IPS DF 6.9 (cell line): Measurements from ENCODE around the gene PKD1L1.

Experiments used
- DNase-seq: peaks from one replicate; pipeline ENCODE4 v3.0.0-alpha.2; 2013; ENCODE audit warnings: low read depth, low spot score
- H3K27ac ChIP-seq: one replicate; pipeline ENCODE4 v1.5.1; 2013; ENCODE audit warnings: low read length, control low read depth
- H3K27me3 ChIP-seq: 2 replicates; pipeline ENCODE4 v1.6.1; 2013; ENCODE audit warnings: mild to moderate bottlenecking, low read length; ENCODE audit not compliant: control insufficient read depth, insufficient read depth
- H3K36me3 ChIP-seq: 2 replicates; pipeline ENCODE4 v1.6.1; 2013; ENCODE audit warnings: low read length; ENCODE audit not compliant: control insufficient read depth, insufficient read depth
- H3K4me1 ChIP-seq: 2 replicates; pipeline ENCODE4 v1.6.1; 2013; ENCODE audit warnings: low read length; ENCODE audit not compliant: control insufficient read depth, insufficient read depth
- H3K4me3 ChIP-seq: 2 replicates; pipeline ENCODE4 v1.5.1; 2013; ENCODE audit warnings: mild to moderate bottlenecking, low read length
- H3K9me3 ChIP-seq: 2 replicates; pipeline ENCODE4 v1.6.1; 2013; ENCODE audit warnings: low read length, inconsistent platforms; ENCODE audit not compliant: control insufficient read depth, insufficient read depth
- WGBS: extraction: QIAGEN DNeasy Blood & Tissue Kit; methylation state at CpG from one replicate; pipeline ENCODE4 v1.1.7; 2013; ENCODE audit warnings: mixed read lengths, missing lambda C conversion rate; ENCODE audit not compliant: insufficient read length, insufficient coverage; 5-methylcytosine and 5-hydroxymethylcytosine counted together

The PKD1L1 gene

GRCh38 chr7:47890125-47890524 is 58.1 kb downstream of the PKD1L1 start:
- Histone ChIP-seq H3K4me3 (no peak overlapping the region), H3K36me3 (no peaks in the 10 kb centered on the region), H3K9me3 (no peaks in the 10 kb centered on the region), H3K27ac (no peak overlapping the region), H3K4me1 (no peaks in the 10 kb centered on the region), H3K27me3 (no peaks in the 10 kb centered on the region)
- DNase-seq = no peak
- no CpG with 5 or more reads among the region's 8 CpGs for WGBS

GRCh38 chr7:47889723-47890122 is 58.5 kb downstream of the PKD1L1 start:
- Histone ChIP-seq H3K36me3 (no peaks in the 10 kb centered on the region), H3K27me3 (no peaks in the 10 kb centered on the region), H3K9me3 (no peaks in the 10 kb centered on the region), H3K27ac (no peak overlapping the region), H3K4me1 (no peaks in the 10 kb centered on the region), H3K4me3 (no peak overlapping the region)
- no peak for DNase-seq
- no CpG with 5 or more reads among the region's 7 CpGs for WGBS

- no CpG with 5 or more reads among the region's 18 CpGs for WGBS
- no peak overlapping the region for H3K4me3 ChIP-seq
- H3K27me3 ChIP-seq = no peaks in the 10 kb centered on the region
- no peaks in the 10 kb centered on the region for H3K9me3 ChIP-seq
- H3K27ac ChIP-seq = no peak overlapping the region
- DNase-seq = no peak
- H3K36me3 ChIP-seq = no peaks in the 10 kb centered on the region
- H3K4me1 ChIP-seq = no peaks in the 10 kb centered on the region
Measured at GRCh38 chr7:47888371-47889265, 59.6 kb downstream of the PKD1L1 start.

DNA sequence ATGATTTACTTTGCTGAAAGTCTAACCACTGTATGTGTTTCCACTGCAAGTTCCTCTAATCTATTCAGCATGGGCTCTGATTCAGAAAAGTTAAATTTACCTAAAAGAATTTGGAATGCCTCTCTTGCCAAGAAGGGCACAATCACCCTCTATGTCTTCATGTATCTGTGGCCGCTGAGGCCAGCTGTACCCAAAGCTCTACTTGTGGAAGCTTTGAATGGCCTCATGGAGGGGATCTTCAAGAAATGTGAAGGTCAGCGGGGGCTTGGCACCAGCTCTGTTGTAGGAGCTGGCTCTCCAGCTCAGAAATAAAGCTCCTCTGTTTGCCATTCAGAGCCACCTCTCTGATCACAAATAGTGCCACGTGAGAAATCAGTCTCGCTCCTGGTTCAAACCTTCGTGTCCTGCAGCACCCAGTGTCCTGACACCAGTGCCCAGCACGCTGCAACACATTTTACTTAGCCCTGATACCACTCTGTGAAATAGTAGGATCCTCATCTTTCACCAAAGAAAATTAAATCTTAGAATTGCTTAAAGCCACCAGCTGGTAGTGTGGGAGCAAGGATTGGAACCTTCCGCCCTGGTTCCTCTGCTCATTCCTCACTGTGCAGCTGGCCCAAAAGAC is 61.1 kb downstream of the PKD1L1 start:
- DNase-seq = no peak
- no peaks in the 10 kb centered on the region for H3K36me3 ChIP-seq
- no peaks in the 10 kb centered on the region for H3K4me1 ChIP-seq
- no peaks in the 10 kb centered on the region for H3K9me3 ChIP-seq
- no peaks in the 10 kb centered on the region for H3K27me3 ChIP-seq
- no peak overlapping the region for H3K27ac ChIP-seq
- no CpG with 5 or more reads among the region's 7 CpGs for WGBS
- H3K4me3 ChIP-seq = no peak overlapping the region

GRCh38 chr7:47885987-47886811 is 62.1 kb downstream of the PKD1L1 start:
- WGBS = no CpG with 5 or more reads among the region's 12 CpGs
- H3K27ac ChIP-seq = no peak overlapping the region
- H3K9me3 ChIP-seq = no peaks in the 10 kb centered on the region
- no peaks in the 10 kb centered on the region for H3K27me3 ChIP-seq
- no peak for DNase-seq
- no peaks in the 10 kb centered on the region for H3K4me1 ChIP-seq
- no peaks in the 10 kb centered on the region for H3K36me3 ChIP-seq
- H3K4me3 ChIP-seq = no peak overlapping the region

GRCh38 chr7:47885309-47885986 is 62.8 kb downstream of the PKD1L1 start:
- Histone ChIP-seq H3K36me3 (no peaks in the 10 kb centered on the region), H3K27me3 (no peaks in the 10 kb centered on the region)

DNA sequence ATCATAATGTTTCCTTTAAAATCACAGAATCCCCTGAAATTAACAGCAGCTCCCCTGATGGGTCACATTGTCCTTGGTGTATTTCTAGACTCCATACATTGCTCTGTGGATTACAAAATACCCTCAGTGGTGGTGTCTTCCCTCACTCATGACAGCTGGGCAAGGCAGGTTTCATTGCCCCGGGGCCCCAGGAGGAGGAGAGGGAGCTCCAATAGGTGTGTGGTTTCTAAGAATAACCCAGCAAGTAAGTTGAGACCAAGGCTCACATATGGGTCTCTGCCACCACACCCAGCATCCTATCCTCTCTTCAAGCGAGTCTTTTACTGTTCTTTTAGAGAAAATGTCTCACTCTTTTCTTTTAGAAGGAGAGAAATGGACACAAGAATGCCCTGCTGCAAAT is 63.6 kb downstream of the PKD1L1 start:
- Histone ChIP-seq H3K27ac (no peak overlapping the region), H3K36me3 (no peaks in the 10 kb centered on the region), H3K4me1 (no peaks in the 10 kb centered on the region), H3K9me3 (no peaks in the 10 kb centered on the region), H3K4me3 (no peak overlapping the region), H3K27me3 (no peaks in the 10 kb centered on the region)
- WGBS = no CpG with 5 or more reads among the region's 2 CpGs
- no peak for DNase-seq

More at GRCh38 chr7:47885309-47885986, 62.8 kb downstream of the PKD1L1 start:
- no peak overlapping the region for H3K27ac ChIP-seq
- H3K9me3 ChIP-seq = no peaks in the 10 kb centered on the region
- no peak overlapping the region for H3K4me3 ChIP-seq
- no peak for DNase-seq
- no peaks in the 10 kb centered on the region for H3K4me1 ChIP-seq
- no CpG with 5 or more reads among the region's 10 CpGs for WGBS

DNA sequence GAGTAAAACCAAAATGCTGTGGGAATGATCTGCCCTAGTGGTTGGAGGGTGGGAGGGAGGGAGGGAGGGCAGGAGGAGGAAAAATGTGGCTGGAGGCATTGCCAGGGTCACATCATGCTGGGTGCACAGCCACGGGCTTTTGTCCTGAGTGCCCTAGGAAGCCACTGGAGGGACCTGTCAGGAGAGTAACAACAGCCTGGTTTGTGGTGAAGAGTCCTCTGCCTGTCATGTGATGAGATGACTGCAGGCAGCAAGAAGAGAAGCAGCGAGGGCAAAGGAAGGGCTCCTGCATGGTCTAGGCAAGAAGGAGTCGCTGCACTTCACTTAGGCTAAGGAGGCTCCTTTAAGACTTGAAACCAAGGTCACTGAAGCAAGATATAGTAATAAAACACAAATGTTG is 65.6 kb downstream of the PKD1L1 start:
- no peak for DNase-seq
- no peaks in the 10 kb centered on the region for H3K4me1 ChIP-seq
- H3K27me3 ChIP-seq = no peaks in the 10 kb centered on the region
- H3K36me3 ChIP-seq = no peaks in the 10 kb centered on the region
- no peaks in the 10 kb centered on the region for H3K9me3 ChIP-seq
- no peak overlapping the region for H3K27ac ChIP-seq
- H3K4me3 ChIP-seq = no peak overlapping the region
- no CpG with 5 or more reads among the region's 3 CpGs for WGBS

DNA sequence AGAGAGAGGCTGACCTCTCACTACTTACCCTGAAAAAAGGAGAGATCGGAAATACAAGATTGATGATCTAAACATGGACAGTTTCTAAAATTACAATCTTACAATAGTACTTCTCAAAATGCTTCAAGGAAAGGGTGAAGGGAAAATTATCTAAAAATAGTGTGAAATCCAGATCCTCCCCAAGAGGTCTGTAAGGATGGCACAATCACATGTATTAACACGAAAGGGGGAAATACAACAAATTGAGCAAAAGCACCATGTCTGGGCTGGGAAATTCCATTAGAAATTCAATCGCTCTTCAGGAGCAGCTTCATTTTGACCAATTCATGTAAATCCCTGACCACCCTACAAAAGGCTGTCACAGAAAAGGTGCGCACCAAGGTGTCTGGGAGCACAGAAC is 67.0 kb downstream of the PKD1L1 start:
- H3K27ac ChIP-seq = no peak overlapping the region
- H3K9me3 ChIP-seq = no peaks in the 10 kb centered on the region
- DNase-seq = no peak
- WGBS = no CpG with 5 or more reads among the region's 4 CpGs
- H3K36me3 ChIP-seq = no peaks in the 10 kb centered on the region
- H3K27me3 ChIP-seq = no peaks in the 10 kb centered on the region
- H3K4me3 ChIP-seq = no peak overlapping the region
- no peaks in the 10 kb centered on the region for H3K4me1 ChIP-seq

DNA sequence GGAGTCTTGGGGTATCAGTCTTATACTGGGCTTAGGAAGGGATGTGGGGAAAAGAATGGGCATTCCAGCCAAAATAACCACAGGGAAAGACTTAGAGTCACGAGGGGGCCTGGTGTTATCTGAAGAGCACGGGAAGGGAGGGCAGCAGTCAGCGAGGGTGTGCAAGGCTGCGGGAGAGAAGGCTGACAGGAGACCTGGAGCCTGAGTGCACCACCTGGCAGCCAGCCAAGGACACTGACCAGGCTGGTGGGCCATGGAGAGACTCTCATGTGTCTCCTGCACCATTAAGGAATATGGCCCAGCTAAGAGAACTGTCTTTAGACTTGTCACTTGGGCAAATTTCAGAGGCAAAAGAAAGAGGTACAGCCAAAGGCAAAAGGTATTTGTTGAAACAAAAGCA is 69.6 kb downstream of the PKD1L1 start:
- Histone ChIP-seq H3K27me3 (no peaks in the 10 kb centered on the region), H3K27ac (no peak overlapping the region), H3K36me3 (no peaks in the 10 kb centered on the region), H3K4me3 (no peak overlapping the region), H3K4me1 (no peaks in the 10 kb centered on the region), H3K9me3 (no peaks in the 10 kb centered on the region)
- DNase-seq = no peak
- no CpG with 5 or more reads among the region's 4 CpGs for WGBS
